HG03159 (cell line): ENCODE measurements around the gene BNIP1.

ENCODE experiments used
- ATAC-seq: cut with Tn5 transposase; IDR thresholded peaks from one replicate; pipeline ENCODE4 v1.9.1; 2021; ENCODE audit warnings: mild to moderate bottlenecking, moderate library complexity; ENCODE audit not compliant: unreplicated experiment

Gene BNIP1

GRCh38 chr5:173165177-173166016, 21.1 kb downstream of the BNIP1 start:
- ATAC-seq, result no peak

DNA sequence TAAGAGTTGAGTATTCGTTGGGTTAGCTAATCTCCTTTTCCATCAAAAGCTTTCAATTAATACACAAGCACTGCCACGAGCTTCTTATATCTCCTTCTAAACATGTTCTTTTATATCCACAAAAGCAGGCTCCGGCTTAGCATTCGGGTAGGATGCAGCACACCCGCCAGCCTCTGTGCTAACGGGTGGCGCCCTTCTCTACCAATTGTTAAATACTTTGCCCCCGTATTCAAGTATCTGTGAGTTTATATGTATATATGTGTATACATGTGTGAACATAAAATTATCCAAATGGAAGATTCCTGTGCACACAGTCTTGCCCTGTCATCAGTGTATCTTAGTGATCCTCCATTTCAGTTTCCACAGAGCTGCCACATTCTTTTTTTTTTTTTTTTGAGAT, 27.8 kb downstream of the BNIP1 start:
- no peak for ATAC-seq

DNA sequence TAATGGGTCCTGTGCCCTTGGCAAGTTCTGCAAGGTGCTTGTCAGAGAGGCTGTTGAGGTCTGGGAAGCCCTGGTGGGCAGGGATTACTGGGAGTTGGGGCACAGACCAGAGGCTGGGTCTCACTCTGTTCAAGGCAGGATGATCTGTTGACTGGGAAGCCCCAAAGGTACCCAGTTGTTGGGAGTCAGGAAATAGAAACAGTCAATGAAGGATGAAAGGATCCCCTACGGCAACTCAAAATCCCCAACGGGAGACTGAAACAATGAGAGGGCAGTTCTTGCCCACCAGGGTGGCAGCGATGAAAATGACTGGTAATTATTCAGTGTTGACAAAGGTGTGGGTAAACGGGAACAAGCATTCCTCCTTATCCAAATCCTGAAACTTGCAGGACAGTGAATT, 31.2 kb downstream of the BNIP1 start:
- no peak for ATAC-seq

- ATAC-seq, result no peak
These were observed 34.1 kb downstream of the BNIP1 start for GRCh38 chr5:173178369-173178910.

DNA sequence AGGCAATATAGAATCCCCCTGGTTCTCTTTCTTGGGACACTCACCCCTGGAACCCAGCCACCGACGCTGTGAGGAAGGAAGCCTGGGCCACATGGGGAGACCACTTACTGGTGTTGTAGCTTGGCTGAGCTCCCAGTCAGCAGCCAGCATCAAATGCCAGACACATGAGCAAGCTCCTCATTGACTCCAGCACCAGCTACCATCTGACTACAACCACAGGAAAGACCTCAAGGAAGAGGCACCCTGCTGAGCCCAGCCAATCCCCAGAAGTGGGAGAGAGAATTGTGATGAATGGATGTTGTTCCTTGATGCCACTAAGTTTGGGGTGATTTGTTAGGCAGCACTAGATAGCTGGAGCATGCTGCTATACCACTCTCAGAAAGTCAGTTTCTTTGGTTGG, 36.0 kb downstream of the BNIP1 start:
- no peak for ATAC-seq

DNA sequence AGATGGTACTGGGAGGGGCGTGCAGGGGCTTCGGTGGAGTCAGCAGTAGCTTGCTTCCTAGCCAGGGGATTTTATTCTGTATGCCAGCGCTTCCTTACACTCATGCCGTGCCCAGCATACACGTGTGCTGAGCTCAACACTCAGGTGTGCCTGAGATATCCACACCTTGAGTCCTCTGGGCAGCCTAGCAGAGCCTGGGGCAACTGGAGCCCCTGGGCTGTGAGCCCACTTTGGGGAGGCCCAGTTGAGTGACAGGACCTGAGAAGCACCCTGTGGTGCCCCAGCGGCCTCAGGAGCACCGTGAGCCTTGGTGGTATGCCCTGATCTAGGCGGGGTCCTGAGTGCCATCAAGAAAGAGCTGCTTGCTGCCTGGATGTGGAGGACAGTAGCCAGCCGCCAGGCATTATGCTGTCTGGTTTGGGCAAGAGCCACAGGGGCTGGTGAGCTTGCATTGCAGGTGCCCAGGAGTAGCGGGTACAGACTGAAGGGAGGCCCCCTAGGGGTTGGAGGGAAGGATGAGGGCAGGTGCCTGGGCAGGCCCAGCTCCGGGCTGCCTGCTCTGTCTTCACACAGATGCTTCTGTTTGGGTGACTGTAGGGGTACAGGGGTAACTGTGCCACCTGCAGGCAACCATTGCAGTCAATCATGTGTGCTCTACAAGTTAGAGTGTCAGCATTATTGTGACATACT, 42.9 kb downstream of the BNIP1 start:
- no peak for ATAC-seq

DNA sequence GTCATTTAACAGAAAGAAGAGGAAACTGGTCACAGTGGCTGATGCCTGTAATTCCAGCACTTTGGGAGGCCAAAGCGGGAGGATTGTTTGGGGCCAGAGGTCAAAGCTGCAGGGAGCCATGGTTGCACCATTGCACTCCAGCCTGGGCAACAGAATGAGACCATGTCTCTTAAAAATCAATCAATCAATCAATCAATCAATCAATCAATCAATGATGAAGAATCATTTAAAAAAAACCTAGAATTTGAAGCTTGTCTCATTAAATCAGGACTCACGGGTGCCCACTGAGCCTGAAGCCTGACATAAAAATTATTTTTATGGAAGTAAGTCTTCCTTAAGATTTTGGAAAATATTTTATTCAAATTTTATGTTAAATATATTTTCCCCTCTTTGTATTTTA, 43.9 kb downstream of the BNIP1 start:
- ATAC-seq, result no peak

DNA sequence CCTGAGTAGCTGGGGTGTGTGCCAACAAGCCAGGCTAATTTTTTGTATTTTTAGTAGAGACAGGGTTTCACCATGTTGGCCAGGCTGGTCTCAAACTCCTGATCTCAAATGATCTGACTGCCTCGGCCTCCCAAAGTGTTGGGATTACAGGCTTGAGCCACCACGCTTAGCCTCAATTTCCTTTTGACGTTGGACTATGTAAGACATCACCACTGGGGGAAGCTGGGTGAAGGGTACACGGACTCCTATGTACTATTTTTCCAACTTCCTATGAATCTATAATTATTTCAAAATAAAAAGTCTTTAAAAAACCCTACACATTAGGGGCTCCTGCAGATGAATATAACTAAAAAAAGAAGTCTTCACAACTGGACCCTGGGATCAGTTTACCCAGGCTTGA, 46.7 kb downstream of the BNIP1 start:
- no peak for ATAC-seq

DNA sequence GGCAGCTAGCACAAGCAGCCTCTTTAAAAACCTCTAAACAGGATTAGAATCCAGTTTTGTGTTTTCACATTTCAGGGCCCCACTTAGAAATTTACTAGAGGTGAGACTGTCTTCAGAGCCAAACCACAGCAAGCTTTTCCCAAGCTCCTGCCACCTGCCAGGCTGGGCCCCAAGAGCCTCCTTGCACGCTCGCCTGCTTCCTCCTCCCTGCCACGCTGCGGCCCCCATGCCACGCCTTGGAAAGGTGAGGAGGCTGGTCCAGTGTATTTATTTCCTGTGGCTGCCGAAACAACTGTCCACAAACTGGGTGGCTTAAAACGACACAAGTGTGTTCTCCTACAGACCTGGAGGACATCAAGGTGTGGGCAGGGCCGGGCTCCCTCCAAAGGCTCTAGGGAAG, 47.2 kb downstream of the BNIP1 start:
- no peak for ATAC-seq

- ATAC-seq, result no peak
These were observed 48.2 kb downstream of the BNIP1 start for GRCh38 chr5:173192561-173192960.

DNA sequence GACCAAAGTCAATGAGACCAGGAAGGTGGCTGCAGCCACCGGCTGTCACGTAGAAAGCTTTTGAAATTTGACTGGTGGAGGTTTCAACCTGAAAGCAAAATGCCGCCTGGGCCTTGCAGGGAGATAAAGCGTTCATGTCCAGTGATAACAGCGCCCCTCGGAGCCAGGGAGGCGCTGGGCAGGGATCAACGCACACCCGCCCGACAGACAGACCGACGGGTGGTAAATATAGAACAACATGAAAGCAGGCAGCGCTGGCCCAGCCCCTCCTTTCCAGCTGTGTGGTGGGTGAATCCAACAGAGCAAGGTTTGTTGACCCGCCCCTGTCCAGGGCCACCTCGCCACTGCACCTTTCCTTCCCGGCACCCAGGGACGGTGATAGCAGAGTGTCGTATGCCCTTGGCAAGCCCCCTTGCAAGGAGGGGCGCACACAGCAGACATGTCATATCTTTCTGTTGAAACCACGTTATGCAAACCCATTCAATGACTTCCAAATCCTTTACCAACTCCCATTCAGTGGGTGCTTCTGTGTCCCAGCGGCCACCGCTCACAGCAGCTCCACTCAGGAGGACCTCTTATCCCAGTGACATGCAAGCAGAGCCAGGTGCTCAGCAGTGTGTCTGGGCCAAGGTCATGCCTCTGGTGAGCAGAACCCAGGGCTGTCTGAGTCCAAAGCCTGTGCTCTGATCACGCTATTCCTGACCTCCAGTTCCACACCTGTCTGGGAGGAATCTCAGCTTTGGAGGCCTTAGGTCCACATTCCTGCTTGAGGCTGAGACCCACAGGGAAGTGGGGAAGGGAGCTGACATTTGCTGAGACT, 52.0 kb downstream of the BNIP1 start:
- ATAC-seq, result no peak

DNA sequence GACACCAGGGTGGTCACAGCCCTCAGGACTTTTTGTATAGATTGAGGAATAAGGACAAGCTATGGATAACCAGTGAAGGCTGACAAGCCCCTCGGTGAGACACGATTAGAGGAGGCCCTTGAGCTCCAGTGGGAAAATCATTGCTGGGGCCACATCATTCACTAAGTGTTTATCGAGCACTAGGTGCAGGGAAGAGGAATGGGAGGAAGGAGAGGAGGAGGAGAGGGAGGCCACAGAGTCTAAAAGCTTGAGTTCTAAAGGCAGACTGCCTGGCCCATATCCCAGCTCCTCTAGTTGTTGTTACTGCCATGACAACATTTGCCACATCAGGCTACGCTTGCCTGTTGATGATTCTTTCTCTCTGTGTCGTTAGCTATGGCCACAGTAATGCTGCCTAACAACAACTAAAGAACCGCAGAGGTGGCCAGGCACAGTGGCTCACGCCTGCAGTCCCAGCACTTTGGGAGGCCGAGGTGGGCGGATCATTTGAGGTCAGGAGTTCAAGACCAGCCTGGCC, 53.1 kb downstream of the BNIP1 start:
- ATAC-seq, result no peak

- ATAC-seq, result no peak
These were observed 53.7 kb downstream of the BNIP1 start for GRCh38 chr5:173198049-173198448.

DNA sequence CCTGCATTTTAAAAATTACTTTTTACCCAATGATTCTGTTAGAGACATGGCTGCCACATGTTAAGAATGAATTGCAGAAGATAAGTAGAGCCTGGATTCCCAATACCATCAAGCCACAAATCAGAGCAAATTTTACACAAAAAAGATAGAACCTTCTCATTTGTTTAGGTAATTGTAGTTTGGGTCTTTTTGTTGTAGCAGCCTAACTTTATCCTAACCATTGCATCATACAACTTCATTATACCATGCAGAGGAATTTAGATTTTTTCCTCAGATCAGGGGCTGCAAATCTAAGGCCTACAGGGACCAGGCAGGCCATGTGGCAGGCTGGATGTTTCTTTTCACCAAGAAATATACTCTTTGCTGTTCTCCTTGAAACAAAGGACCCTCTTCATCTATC, 56.0 kb downstream of the BNIP1 start:
- ATAC-seq, result no peak

DNA sequence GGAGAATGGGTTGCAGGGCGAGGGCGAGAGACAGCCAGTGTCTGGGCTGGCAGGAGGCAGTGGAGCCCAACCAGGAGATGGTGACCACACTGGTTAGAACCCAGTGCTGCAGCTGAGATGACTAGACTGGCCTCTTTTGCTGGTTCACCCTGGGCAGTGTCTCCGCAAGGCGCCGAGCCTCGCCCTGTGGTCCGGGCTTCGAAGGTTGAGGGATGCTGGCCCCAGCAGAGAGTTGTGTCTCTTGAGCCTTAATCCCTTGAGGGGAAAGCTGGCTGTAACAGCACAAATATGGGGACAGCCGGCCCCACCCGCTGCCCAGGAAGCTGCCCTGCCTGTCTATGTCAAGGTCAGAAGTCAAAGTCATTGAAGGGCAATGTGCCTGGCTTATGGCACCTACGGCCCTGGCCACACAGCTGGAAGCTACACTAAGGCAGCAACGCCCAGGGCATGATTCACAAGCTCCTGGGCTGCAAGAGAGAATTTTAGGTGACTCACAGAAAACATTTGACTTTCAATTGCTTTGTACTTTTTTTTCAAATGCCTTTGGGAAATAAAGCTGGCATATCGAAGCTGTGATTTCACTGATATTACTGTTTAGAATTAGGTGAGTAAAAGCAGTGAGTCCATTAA, 57.4 kb downstream of the BNIP1 start:
- no peak for ATAC-seq

DNA sequence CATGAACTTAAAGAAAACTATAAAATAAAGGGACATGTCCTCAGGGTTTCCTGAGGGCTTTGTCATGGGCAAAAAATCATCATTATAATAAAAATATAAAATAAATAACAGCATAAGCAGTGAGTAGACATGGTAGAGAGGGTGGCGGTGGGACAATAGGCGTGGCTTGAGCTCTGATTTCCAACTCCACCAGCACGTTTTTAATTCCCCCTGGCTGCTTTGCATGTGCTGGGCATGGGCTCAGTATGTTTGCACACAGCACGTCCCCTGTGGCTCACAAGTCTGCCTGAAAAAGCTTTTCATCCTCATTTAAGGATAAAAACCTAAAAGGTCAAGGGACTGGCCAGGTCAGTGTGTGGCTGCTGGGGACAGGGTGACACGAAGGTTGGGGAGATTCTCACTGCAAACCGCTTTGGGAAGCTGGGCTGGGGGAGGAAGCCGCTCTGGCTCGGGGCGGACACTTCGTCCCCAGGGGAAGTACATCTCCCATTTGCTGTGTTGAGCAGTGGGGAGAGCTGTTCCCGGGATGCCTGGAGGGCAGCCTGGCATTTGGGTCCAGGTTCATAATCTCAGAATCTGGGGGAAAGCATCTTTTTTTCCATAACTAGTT, 58.0 kb downstream of the BNIP1 start:
- no peak for ATAC-seq

GRCh38 chr5:173204185-173204979, 60.1 kb downstream of the BNIP1 start:
- no peak for ATAC-seq

- no peak for ATAC-seq
These were observed 61.6 kb downstream of the BNIP1 start for GRCh38 chr5:173205916-173206315.

DNA sequence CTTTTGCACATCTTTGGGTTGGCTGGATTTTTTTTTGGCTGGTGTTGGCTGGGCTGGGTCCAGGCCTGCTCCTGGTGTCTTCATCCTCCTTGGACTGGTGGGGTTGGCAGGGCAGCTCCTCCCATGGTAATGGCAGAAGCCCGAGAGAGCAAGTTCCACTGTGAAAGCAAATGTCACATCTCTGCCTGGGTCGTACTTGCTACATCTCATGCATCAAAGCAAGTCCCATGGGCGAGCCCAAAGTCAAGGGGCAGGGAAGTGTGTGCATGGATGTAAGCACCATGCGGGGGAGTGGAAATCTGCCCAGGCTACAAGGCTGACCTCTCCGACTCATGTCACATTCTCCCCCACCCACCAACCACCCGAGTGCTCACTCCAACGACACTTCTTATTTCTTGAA, 64.0 kb downstream of the BNIP1 start:
- no peak for ATAC-seq
